Activated B cell treated with CpG ODN at 0.5 μM for 24 hours (primary cell): Measurements from ENCODE around the gene ZNF112. TPM values are rescaled to one million over a fixed set of nuclear protein-coding genes. Genes with fewer than 3 reads are reported as not detected.
A peak's percentile ranks its signal among the peaks of the same experiment; 100 is the strongest.
"Not testable (repeated sequence)": the region's sequence is repeated elsewhere in the genome, so short reads cannot be mapped to it uniquely, and the experiment has no call there.

Source experiments
- ATAC-seq: fragments of 200-7000 bp; cut with Tn5 transposase; one replicate; pipeline ENCODE4 v1.10.0; 2021; ENCODE audit warnings: low read depth, mild to moderate bottlenecking, moderate library complexity
- CTCF ChIA-PET: fragments of 350-600 bp; sonication (Branson Sonifier 250); formaldehyde crosslinking; loops from one replicate; lab custom pipeline; 2021; ENCODE audit warnings: antibody characterized with exemption; lab: Charles Lee
- POLR2A ChIA-PET: fragments of 350-600 bp; sonication (Branson Sonifier 250); formaldehyde crosslinking; loops from one replicate; lab custom pipeline; 2021; ENCODE audit warnings: antibody characterized with exemption; lab: Charles Lee
- DNase-seq: peaks from one replicate; pipeline ENCODE4 v3.0.0; 2022
- H3K27ac Mint-ChIP-seq: one replicate; pipeline ENCODE4 v1.8.0; 2020; ENCODE audit warnings: mixed read lengths
- H3K27me3 Mint-ChIP-seq: one replicate; pipeline ENCODE4 v1.8.0; 2021; ENCODE audit warnings: mixed read lengths
- H3K36me3 Mint-ChIP-seq: one replicate; pipeline ENCODE4 v1.8.0; 2021; ENCODE audit warnings: low read depth, mixed read lengths
- H3K4me1 Mint-ChIP-seq: one replicate; pipeline ENCODE4 v1.8.0; 2021; ENCODE audit warnings: mixed read lengths
- H3K4me3 Mint-ChIP-seq: one replicate; pipeline ENCODE4 v1.8.0; 2020; ENCODE audit warnings: mild to moderate bottlenecking, mixed read lengths
- H3K9me3 Mint-ChIP-seq: one replicate; pipeline ENCODE4 v1.8.0; 2020; ENCODE audit warnings: mixed read lengths
- intact Hi-C: fragments of 100-400 bp; cut with micrococcal nuclease; formaldehyde crosslinking; loops from one replicate; pipeline ENCODE4 v1.15.1; 2024
- total RNA-seq: library from RNA; stranded (reverse); gene quantifications from 2 replicates; pipeline ENCODE4 v1.2.3, GENCODE V29; 2022
- TF ChIP-seq, protein P1 (sequence below): fragments of 200-600 bp; IDR thresholded peaks from one replicate; pipeline ENCODE4 v1.8.0; 2022; ENCODE audit warnings: antibody characterized with exemption, mild to moderate bottlenecking

ZNF112 gene
- total RNA-seq, 1 donor from 2014 or later: 2.8 TPM

GRCh38 chr19:44367024-44367423 lies 10.5 kb upstream of the ZNF112 start:
- intact Hi-C loops: no loop called here
- Mint-ChIP-seq H3K9me3 (peaks cover 29% of the 10 kb centered on the region), H3K36me3 (no peaks in the 10 kb centered on the region), H3K4me1 (no peaks in the 10 kb centered on the region), H3K27me3 (peaks cover 8% of the 10 kb centered on the region), H3K27ac (no peak overlapping the region), H3K4me3 (no peak overlapping the region)
- DNase-seq (no peak), ATAC-seq (no peak)
- ChIA-PET CTCF (no interaction called here), POLR2A (no interaction called here)
- TF ChIP-seq, protein P1, sequence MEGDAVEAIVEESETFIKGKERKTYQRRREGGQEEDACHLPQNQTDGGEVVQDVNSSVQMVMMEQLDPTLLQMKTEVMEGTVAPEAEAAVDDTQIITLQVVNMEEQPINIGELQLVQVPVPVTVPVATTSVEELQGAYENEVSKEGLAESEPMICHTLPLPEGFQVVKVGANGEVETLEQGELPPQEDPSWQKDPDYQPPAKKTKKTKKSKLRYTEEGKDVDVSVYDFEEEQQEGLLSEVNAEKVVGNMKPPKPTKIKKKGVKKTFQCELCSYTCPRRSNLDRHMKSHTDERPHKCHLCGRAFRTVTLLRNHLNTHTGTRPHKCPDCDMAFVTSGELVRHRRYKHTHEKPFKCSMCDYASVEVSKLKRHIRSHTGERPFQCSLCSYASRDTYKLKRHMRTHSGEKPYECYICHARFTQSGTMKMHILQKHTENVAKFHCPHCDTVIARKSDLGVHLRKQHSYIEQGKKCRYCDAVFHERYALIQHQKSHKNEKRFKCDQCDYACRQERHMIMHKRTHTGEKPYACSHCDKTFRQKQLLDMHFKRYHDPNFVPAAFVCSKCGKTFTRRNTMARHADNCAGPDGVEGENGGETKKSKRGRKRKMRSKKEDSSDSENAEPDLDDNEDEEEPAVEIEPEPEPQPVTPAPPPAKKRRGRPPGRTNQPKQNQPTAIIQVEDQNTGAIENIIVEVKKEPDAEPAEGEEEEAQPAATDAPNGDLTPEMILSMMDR: no peak

- POLR2A ChIA-PET: no interaction called here
- intact Hi-C loops: no loop called here
- TF ChIP-seq, protein P1: no peak
- Mint-ChIP-seq H3K9me3 (peaks cover 17% of the 10 kb centered on the region), H3K4me1 (peaks cover 10% of the 10 kb centered on the region), H3K36me3 (peaks cover 4% of the 10 kb centered on the region), H3K27me3 (no peaks in the 10 kb centered on the region), H3K27ac (no peak overlapping the region), H3K4me3 (no peak overlapping the region)
- DNase-seq (no peak), ATAC-seq (no peak)
- CTCF ChIA-PET: no interaction called here
Observed at GRCh38 chr19:44346556-44346955, 9.9 kb downstream of the ZNF112 start.

DNA sequence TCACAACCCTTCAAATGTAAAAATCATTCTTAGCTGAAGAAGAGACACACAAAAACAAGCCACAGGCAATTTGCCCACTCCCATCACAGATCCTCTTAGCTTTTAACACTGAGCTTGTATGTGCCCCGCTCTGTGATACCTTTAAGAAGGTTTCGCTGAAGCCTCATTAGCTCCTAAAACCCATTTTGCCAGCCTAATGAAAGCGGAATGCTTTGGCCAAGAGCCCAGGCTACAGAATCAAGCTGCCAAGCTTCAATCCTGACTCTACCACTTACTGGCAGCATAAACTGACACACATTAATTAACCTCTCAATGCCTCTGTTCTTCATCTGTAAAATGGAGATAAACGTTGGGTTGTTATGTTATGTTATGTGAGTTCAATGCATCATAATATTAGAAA lies 10.5 kb downstream of the ZNF112 start:
- Mint-ChIP-seq H3K36me3 (peaks cover 10% of the 10 kb centered on the region), H3K4me3 (no peak overlapping the region), H3K27ac (no peak overlapping the region), H3K9me3 (peaks cover 17% of the 10 kb centered on the region), H3K4me1 (peaks cover 10% of the 10 kb centered on the region), H3K27me3 (no peaks in the 10 kb centered on the region)
- DNase-seq (no peak), ATAC-seq (no peak)
- ChIA-PET CTCF (no interaction called here), POLR2A (no interaction called here)
- intact Hi-C loops: no loop called here
- TF ChIP-seq, protein P1: no peak

DNA sequence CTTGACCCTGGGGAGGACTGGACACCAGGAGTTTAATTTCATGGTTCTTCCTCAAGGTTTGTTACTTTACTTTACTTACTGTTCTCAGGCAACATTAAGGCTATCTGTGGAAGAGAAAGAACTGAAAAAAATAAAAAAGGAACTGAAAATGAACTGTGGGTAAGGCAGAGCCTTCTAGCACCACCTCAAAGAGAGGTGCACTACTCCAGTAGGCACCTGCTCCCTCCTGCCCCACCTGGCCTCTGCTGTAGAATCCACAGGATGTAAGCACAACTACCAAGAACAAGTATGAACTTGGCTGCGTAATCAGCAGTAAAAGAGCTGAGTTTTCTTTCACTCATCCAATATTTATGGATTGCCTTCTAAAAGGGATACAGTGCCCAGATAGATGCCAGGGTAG lies 12.2 kb downstream of the ZNF112 start:
- Mint-ChIP-seq H3K4me3 (no peak overlapping the region), H3K36me3 (peaks cover 14% of the 10 kb centered on the region), H3K27me3 (no peaks in the 10 kb centered on the region), H3K4me1 (peaks cover 10% of the 10 kb centered on the region), H3K27ac (peak overlapping the region; percentile 75), H3K9me3 (peaks cover 23% of the 10 kb centered on the region)
- intact Hi-C loops: no loop called here
- POLR2A ChIA-PET: no interaction called here
- ATAC-seq (peak; percentile 37), DNase-seq (no peak)
- TF ChIP-seq, protein P1: no peak
- CTCF ChIA-PET: no interaction called here

- ChIA-PET CTCF (no interaction called here), POLR2A (no interaction called here)
- H3K27ac Mint-ChIP-seq: no peak overlapping the region
- H3K4me3 Mint-ChIP-seq: no peak overlapping the region
- H3K27me3 Mint-ChIP-seq: no peaks in the 10 kb centered on the region
- TF ChIP-seq, protein P1: no peak
- DNase-seq: no peak
- H3K36me3 Mint-ChIP-seq: peaks cover 26% of the 10 kb centered on the region
- peaks cover 25% of the 10 kb centered on the region for H3K9me3 Mint-ChIP-seq
- peaks cover 10% of the 10 kb centered on the region for H3K4me1 Mint-ChIP-seq
- intact Hi-C loops: no loop called here
- no peak for ATAC-seq
Observed at GRCh38 chr19:44341794-44342193, 14.7 kb downstream of the ZNF112 start.

- H3K27ac Mint-ChIP-seq, H3K4me3 Mint-ChIP-seq, H3K27me3 Mint-ChIP-seq, CTCF ChIA-PET, DNase-seq, H3K4me1 Mint-ChIP-seq, POLR2A ChIA-PET, ATAC-seq, intact Hi-C loops: not testable (repeated sequence)
- Mint-ChIP-seq H3K9me3 (peaks cover 41% of the 10 kb centered on the region), H3K36me3 (peaks cover 67% of the 10 kb centered on the region)
Observed at GRCh38 chr19:44334639-44335038, 21.8 kb downstream of the ZNF112 start.
